ENCODE measurements around the gene LSG1. TPM values are rescaled to one million over a fixed set of nuclear protein-coding genes. Genes with fewer than 3 reads are reported as not detected.

LSG1 gene
- total RNA-seq, 1 donor from 2014 or later = 48.9 TPM

DNA sequence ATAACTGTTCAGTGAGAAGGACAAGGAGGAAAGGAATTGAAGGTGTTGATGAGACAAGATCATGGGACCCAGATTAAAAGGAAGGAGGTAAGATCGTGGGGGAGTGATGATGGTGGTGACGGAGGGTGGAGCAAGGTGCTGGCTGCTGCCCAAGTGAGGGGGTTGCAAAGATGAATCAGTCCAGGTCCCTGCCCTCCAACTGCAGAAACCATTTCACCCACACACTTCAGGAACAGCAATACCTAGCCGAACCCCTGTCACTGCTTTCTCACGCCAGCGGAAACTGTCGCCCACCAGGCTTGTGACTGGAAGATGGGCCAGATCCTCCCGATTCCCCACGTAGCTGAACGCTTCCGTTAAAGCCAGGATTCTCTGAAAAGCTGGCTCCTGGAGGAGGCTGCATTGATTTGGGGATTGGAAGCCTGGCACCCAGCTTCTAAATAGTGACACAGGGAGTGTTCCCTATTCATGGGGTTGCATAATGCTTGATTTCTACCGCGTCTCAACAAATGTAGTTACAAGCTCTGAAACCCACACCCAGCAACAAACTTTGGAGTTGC lies 3.2 kb upstream of the LSG1 start:
- Mint-ChIP-seq H3K4me1 (peaks cover 13% of the 10 kb centered on the region), H3K9me3 (no peaks in the 10 kb centered on the region), H3K4me3 (no peak overlapping the region), H3K27me3 (ENCODE audit: low read depth) (peaks cover 36% of the 10 kb centered on the region), H3K36me3 (no peaks in the 10 kb centered on the region), H3K27ac (no peak overlapping the region)
- TF ChIP-seq, protein P1, sequence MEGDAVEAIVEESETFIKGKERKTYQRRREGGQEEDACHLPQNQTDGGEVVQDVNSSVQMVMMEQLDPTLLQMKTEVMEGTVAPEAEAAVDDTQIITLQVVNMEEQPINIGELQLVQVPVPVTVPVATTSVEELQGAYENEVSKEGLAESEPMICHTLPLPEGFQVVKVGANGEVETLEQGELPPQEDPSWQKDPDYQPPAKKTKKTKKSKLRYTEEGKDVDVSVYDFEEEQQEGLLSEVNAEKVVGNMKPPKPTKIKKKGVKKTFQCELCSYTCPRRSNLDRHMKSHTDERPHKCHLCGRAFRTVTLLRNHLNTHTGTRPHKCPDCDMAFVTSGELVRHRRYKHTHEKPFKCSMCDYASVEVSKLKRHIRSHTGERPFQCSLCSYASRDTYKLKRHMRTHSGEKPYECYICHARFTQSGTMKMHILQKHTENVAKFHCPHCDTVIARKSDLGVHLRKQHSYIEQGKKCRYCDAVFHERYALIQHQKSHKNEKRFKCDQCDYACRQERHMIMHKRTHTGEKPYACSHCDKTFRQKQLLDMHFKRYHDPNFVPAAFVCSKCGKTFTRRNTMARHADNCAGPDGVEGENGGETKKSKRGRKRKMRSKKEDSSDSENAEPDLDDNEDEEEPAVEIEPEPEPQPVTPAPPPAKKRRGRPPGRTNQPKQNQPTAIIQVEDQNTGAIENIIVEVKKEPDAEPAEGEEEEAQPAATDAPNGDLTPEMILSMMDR (IDR thresholded peaks at IDR 0.05; ENCODE audit: unreplicated experiment) = no peak
- no peak for DNase-seq (ENCODE audit: low spot score in 2 of 2, unreplicated experiment in 2 of 2)

DNA sequence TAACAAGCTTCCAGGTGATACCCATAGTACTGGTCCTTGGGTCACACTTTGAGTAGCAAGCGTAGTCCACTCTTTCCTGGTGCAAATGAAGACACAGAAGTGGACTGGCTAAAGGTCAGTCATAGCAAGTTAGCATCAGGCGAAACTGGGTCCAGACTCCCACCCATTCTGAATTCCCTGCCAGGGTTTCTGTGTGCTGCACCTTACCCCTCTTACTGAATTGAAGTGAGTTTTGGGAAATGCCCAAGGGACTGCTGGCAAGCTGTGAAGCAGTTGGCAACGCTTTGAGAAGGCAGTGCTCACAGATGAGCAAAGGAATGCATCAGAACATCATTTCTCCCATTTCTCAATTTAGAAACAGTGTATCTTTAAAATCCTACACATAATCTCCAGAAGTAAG lies 1.8 kb upstream of the LSG1 start:
- no peak for DNase-seq (ENCODE audit: low spot score in 2 of 2, unreplicated experiment in 2 of 2)
- Mint-ChIP-seq H3K4me3 (peak overlapping the region; percentile 16), H3K9me3 (no peaks in the 10 kb centered on the region), H3K36me3 (peaks cover 4% of the 10 kb centered on the region), H3K4me1 (peaks cover 13% of the 10 kb centered on the region), H3K27ac (peak overlapping the region; percentile 19), H3K27me3 (ENCODE audit: low read depth) (peaks cover 36% of the 10 kb centered on the region)
- TF ChIP-seq, protein P1 (IDR thresholded peaks at IDR 0.05; ENCODE audit: unreplicated experiment) = no peak

DNA sequence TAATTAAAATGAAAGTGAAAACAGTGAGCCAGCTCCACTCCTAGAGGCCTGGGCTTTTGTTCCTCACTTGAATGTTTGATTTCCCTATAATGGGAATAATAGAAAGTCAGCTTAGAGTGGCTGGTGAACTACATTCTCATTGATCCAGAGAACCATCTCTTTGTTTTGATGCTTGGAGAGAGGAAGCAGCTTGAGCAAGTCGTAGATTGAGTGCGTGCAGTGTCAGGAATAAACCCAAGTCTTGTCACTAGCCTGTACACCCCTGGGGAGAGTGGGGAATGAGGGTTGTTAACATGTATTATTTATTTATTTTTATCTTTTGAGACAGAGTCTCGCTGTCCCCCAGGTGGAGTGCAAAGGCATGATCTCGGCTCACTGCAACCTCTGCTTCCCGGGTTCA lies 885 bp upstream of the LSG1 start:
- Mint-ChIP-seq H3K9me3 (no peaks in the 10 kb centered on the region), H3K36me3 (peaks cover 9% of the 10 kb centered on the region), H3K4me1 (peaks cover 13% of the 10 kb centered on the region), H3K4me3 (peak overlapping the region; percentile 98), H3K27ac (peak overlapping the region; percentile 99), H3K27me3 (ENCODE audit: low read depth) (peaks cover 36% of the 10 kb centered on the region)
- TF ChIP-seq, protein P1 (IDR thresholded peaks at IDR 0.05; ENCODE audit: unreplicated experiment) = no peak
- no peak for DNase-seq (ENCODE audit: low spot score in 2 of 2, unreplicated experiment in 2 of 2)

DNA sequence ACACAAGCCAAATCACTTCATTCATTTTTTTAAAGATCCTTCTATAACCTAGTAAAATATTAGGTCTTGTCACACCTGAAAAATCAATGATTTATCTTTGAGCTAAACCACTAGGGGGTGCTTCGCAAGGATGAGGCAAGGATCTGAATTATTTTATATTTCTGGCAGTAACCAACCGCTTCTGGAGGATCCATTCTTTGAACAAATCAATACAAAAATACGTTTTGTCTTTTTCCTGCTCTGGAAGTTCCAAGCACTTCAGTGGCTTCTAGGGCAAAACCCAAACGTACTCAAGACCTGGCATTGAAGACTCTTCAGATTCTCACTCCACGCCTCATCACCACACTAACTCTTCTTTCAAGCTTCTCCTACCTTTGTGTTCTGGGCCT lies 486 bp downstream of the LSG1 start:
- peaks cover 13% of the 10 kb centered on the region for H3K4me1 Mint-ChIP-seq
- TF ChIP-seq, protein P1 (IDR thresholded peaks at IDR 0.05; ENCODE audit: unreplicated experiment) = peak; percentile 83
- H3K36me3 Mint-ChIP-seq = peaks cover 9% of the 10 kb centered on the region
- H3K27ac Mint-ChIP-seq = peak overlapping the region; percentile 99
- H3K27me3 Mint-ChIP-seq (ENCODE audit: low read depth) = peaks cover 28% of the 10 kb centered on the region
- no peaks in the 10 kb centered on the region for H3K9me3 Mint-ChIP-seq
- no peak for DNase-seq (ENCODE audit: low spot score in 2 of 2, unreplicated experiment in 2 of 2)
- H3K4me3 Mint-ChIP-seq = peak overlapping the region; percentile 98

DNA sequence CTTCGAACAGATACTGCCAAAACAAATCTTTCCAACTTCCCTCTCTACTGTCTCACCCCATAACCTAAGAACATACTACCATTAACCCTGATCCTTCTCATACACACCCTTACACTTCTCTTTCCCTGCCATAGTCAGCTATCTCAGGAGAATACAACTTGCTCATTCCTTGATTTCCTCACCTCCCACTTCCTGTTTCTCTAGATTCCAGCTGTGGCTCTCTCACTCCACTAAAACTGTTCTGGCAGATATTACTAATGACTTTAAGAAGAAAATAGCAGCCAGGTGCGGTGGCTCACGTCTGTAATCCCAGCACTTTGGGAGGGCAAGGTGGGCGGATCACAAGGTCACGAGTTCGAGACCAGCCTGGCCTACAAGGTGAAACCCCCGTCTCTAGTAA lies 4.6 kb downstream of the LSG1 start:
- Mint-ChIP-seq H3K9me3 (no peaks in the 10 kb centered on the region), H3K27ac (no peak overlapping the region), H3K36me3 (peaks cover 29% of the 10 kb centered on the region), H3K27me3 (ENCODE audit: low read depth) (no peaks in the 10 kb centered on the region), H3K4me1 (peaks cover 11% of the 10 kb centered on the region), H3K4me3 (no peak overlapping the region)
- DNase-seq (ENCODE audit: low spot score in 2 of 2, unreplicated experiment in 2 of 2) = no peak
- TF ChIP-seq, protein P1 (IDR thresholded peaks at IDR 0.05; ENCODE audit: unreplicated experiment) = no peak

DNA sequence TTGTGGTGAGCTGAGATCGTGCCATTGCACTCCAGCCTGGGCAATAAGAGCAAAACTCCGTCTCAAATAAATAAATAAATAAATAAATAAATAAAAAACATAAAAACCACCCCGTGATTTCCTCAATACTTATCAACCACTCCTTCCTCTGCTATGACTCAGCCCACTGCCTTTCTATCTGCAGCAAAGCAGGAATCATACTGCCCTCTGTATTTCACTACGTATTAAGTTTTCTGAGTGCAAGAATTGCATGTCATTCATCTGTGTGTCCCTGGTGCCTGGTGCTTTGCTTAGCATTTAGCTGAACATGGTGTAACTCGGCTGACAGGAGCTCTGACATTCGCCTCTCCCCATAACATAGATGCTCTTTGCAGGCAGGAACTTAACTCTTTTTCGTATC lies 7.1 kb downstream of the LSG1 start:
- no peak for DNase-seq (ENCODE audit: low spot score in 2 of 2, unreplicated experiment in 2 of 2)
- Mint-ChIP-seq H3K4me3 (no peak overlapping the region), H3K27me3 (ENCODE audit: low read depth) (no peaks in the 10 kb centered on the region), H3K36me3 (peaks cover 29% of the 10 kb centered on the region), H3K9me3 (no peaks in the 10 kb centered on the region), H3K4me1 (no peaks in the 10 kb centered on the region), H3K27ac (no peak overlapping the region)
- TF ChIP-seq, protein P1 (IDR thresholded peaks at IDR 0.05; ENCODE audit: unreplicated experiment) = no peak

Measured in mesothelial cell of epicardium (in vitro differentiated cells).